ENCODE results near the gene DHODH. TPM values are rescaled to one million over a fixed set of nuclear protein-coding genes. Genes with fewer than 3 reads are reported as not detected.
A peak's percentile ranks its signal among the peaks of the same experiment; 100 is the strongest.

DHODH gene
- total and polyA plus RNA-seq, 2 of the 13 experiments (the other 11 are each of a cell fraction or from before 2014, with no cell fraction given): 10.7 to 16.4 TPM

- TF ChIP-seq REL (CRISPR knock-in tag; conservative IDR thresholded peaks at IDR 0.05) (no peak), ZNF547 (CRISPR knock-in tag; IDR thresholded peaks at IDR 0.05) (no peak), SMAD9 (CRISPR knock-in tag; IDR thresholded peaks at IDR 0.05) (no peak), RXRA (CRISPR knock-in tag; IDR thresholded peaks at IDR 0.05) (peak; percentile 46; the same call in 1 of the 2 replicates), AHR (CRISPR knock-in tag; IDR thresholded peaks at IDR 0.05) (no peak), ZNF335 (CRISPR knock-in tag; IDR thresholded peaks at IDR 0.05) (no peak), E2F5 (CRISPR knock-in tag; conservative IDR thresholded peaks at IDR 0.05) (no peak), FOXK2 (IDR thresholded peaks at IDR 0.05) (no peak), ZBTB33 (CRISPR knock-in tag; IDR thresholded peaks at IDR 0.05) (peak; percentile 97), NR3C1 (CRISPR knock-in tag; IDR thresholded peaks at IDR 0.05) (no peak), TP53 (CRISPR knock-in tag; conservative IDR thresholded peaks at IDR 0.05) (no peak), ZNF782 (CRISPR knock-in tag; IDR thresholded peaks at IDR 0.05; ENCODE audit: borderline replicate concordance) (no peak), ZBED4 (CRISPR knock-in tag; IDR thresholded peaks at IDR 0.05; ENCODE audit: borderline replicate concordance) (no peak), SNAPC4 (CRISPR knock-in tag; IDR thresholded peaks at IDR 0.05) (no peak)
- TF ChIP-seq, protein P1, sequence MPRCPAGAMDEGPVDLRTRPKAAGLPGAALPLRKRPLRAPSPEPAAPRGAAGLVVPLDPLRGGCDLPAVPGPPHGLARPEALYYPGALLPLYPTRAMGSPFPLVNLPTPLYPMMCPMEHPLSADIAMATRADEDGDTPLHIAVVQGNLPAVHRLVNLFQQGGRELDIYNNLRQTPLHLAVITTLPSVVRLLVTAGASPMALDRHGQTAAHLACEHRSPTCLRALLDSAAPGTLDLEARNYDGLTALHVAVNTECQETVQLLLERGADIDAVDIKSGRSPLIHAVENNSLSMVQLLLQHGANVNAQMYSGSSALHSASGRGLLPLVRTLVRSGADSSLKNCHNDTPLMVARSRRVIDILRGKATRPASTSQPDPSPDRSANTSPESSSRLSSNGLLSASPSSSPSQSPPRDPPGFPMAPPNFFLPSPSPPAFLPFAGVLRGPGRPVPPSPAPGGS (CRISPR knock-in tag; IDR thresholded peaks at IDR 0.05): no peak
- TF ChIP-seq, protein P2, sequence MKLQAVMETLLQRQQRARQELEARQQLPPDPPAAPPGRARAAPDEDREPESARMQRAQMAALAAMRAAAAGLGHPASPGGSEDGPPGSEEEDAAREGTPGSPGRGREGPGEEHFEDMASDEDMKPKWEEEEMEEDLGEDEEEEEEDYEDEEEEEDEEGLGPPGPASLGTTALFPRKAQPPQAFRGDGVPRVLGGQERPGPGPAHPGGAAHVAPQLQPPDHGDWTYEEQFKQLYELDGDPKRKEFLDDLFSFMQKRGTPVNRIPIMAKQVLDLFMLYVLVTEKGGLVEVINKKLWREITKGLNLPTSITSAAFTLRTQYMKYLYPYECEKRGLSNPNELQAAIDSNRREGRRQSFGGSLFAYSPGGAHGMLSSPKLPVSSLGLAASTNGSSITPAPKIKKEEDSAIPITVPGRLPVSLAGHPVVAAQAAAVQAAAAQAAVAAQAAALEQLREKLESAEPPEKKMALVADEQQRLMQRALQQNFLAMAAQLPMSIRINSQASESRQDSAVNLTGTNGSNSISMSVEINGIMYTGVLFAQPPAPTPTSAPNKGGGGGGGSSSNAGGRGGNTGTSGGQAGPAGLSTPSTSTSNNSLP (IDR thresholded peaks at IDR 0.05; ENCODE audit: low read depth, low read length): no peak
Measured at GRCh38 chr16:72023962-72024361, 15.4 kb downstream of the DHODH start (continued).
